ENCODE results near the gene HEPHL1.

DNA sequence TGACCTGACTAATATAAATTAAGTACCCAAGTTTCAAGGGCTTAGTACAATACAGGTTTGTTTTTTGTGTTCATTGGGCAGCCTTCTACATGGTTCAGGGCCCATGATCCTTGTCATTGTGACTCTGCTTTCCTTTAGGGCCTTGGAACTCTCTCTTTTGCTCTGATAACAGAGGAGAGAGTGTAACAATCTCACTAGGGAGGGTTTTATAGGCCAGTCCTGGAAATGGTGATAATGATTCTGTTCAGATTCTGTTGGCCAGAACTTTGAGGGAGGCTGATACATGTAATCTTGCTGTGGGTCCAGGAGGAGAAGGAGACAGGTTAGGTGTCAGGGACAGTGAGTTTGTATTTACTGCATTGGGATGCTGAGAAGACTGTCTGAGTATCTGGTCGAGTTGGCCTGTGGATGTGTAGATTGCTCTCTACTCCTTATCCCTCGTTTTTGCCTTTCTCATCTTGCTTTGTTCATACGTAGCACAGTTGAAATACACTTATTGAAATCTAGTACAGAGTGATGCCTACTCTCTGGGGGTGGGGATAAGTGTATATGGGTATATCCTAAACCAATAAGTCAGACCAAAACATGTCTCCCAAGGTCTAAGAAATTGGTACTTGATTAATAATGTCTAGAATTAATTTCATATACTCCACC lies 37.5 kb upstream of the HEPHL1 start:
- TF ChIP-seq, protein P1, sequence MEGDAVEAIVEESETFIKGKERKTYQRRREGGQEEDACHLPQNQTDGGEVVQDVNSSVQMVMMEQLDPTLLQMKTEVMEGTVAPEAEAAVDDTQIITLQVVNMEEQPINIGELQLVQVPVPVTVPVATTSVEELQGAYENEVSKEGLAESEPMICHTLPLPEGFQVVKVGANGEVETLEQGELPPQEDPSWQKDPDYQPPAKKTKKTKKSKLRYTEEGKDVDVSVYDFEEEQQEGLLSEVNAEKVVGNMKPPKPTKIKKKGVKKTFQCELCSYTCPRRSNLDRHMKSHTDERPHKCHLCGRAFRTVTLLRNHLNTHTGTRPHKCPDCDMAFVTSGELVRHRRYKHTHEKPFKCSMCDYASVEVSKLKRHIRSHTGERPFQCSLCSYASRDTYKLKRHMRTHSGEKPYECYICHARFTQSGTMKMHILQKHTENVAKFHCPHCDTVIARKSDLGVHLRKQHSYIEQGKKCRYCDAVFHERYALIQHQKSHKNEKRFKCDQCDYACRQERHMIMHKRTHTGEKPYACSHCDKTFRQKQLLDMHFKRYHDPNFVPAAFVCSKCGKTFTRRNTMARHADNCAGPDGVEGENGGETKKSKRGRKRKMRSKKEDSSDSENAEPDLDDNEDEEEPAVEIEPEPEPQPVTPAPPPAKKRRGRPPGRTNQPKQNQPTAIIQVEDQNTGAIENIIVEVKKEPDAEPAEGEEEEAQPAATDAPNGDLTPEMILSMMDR (conservative IDR thresholded peaks at IDR 0.05 in 1 of 2, IDR thresholded peaks at IDR 0.05 in 1 of 2; ENCODE audit: extremely low read depth in 1 of 2, insufficient read depth in 1 of 2, low read depth in 1 of 2, low read length in 2 of 2) = no peak
- no peak for TF ChIP-seq EZH2 (IDR thresholded peaks at IDR 0.05; ENCODE audit: borderline replicate concordance, low read length)

Measured in mammary epithelial cell (primary cell).